HCT116 (cell line): ENCODE results near the gene CEACAM1. TPM values are rescaled to one million over a fixed set of nuclear protein-coding genes. Genes with fewer than 3 reads are reported as not detected.
"Not testable (repeated sequence)": the region's sequence is repeated elsewhere in the genome, so short reads cannot be mapped to it uniquely, and the experiment has no call there.

Source experiments
- ATAC-seq: fragments of 200-7000 bp; cut with Tn5 transposase; 2 replicates; pipeline ENCODE4 v1.9.1; 2020; ENCODE audit warnings: mild to moderate bottlenecking, moderate library complexity
- BruUV-seq: library from RNA; stranded (reverse); fragments of 400-500 nt; replicated peaks from 2 replicates; lab custom pipeline; 2021; lab: Mats Ljungman, UMichigan
- CTCF ChIA-PET: fragments of 300-600 bp; sonication (Branson Sonifier 250); formaldehyde crosslinking; loops from one replicate; lab custom pipeline; 2021; ENCODE audit warnings: antibody characterized with exemption; lab: Charles Lee
- POLR2A ChIA-PET: fragments of 300-600, 350-600 bp; sonication (Branson Sonifier 250); formaldehyde crosslinking; loops from one replicate; lab custom pipeline; 2021; ENCODE audit warnings: antibody characterized with exemption; lab: Charles Lee
- RAD21 ChIA-PET, 2 experiments: fragments of 300-600 bp; sonication (Branson Sonifier 250); formaldehyde crosslinking; loops; one replicate each; lab custom pipeline; 2023; ENCODE audit warnings: low total read pairs in 2 of 2; ENCODE audit not compliant: uncharacterized antibody in 2 of 2, unreplicated experiment in 2 of 2, low non-redundant PET in 1 of 2; lab: Charles Lee
- DNase-seq: peaks from one replicate; pipeline ENCODE4 v3.0.0-alpha.2; 2010; ENCODE audit warnings: low read depth, low spot score
- H2AFZ ChIP-seq: fragments of 200-600 bp; shearing (Covaris generic), sonication (generic); 2 replicates; pipeline ENCODE4 v1.6.1; 2017; ENCODE audit warnings: low read depth, mixed run types, mixed read lengths, antibody characterized with exemption, low read length; ENCODE audit not compliant: poor library complexity, severe bottlenecking
- H3K27ac ChIP-seq: 2 replicates; pipeline ENCODE4 v1.5.1; 2012; ENCODE audit warnings: low read depth, low read length
- H3K27me3 ChIP-seq: fragments of 200-600 bp; sonication (generic); 2 replicates; pipeline ENCODE4 v1.6.1; 2016; ENCODE audit warnings: mixed run types, low read length, mixed read lengths; ENCODE audit not compliant: insufficient read depth
- H3K36me3 ChIP-seq, 2 experiments: fragments of 200-500 bp in 1 of 2; fragments of 200-600 bp in 1 of 2; sonication (Bioruptor generic) in 1 of 2; sonication (generic) in 1 of 2; 2 replicates each; pipeline versions ENCODE4 v1.5.1 to v1.6.1; 2014 to 2016; ENCODE audit warnings: low read length in 2 of 2, inconsistent platforms in 1 of 2, mixed read lengths in 1 of 2, mixed run types in 1 of 2; ENCODE audit not compliant: insufficient read depth in 2 of 2, control insufficient read depth in 1 of 2
- H3K4me1 ChIP-seq, 2 experiments: fragments of 200-600 bp in 1 of 2; sonication (generic) in 1 of 2; 2 replicates each; pipeline versions ENCODE4 v1.5.1 to v1.6.1; 2012 to 2017; ENCODE audit warnings: low read length in 2 of 2, inconsistent platforms in 1 of 2, mild to moderate bottlenecking in 1 of 2, mixed read lengths in 1 of 2, mixed run types in 1 of 2, moderate library complexity in 1 of 2; ENCODE audit not compliant: insufficient read depth in 2 of 2, control insufficient read depth in 1 of 2
- H3K4me2 ChIP-seq: fragments of 200-600 bp; sonication (generic); 2 replicates; pipeline ENCODE4 v1.6.1; 2017; ENCODE audit warnings: mixed run types, low read length, mixed read lengths
- H3K4me3 ChIP-seq, 2 experiments: fragments of 200-600 bp in 1 of 2; sonication (generic) in 1 of 2; replicated peaks in 1 of 2; 2 replicates each; pipeline ENCODE4 v1.5.1; 2011 to 2016; ENCODE audit warnings: low read length in 2 of 2, control low read depth in 1 of 2, low read depth in 1 of 2, mild to moderate bottlenecking in 1 of 2, mixed read lengths in 1 of 2, mixed run types in 1 of 2
- H3K79me2 ChIP-seq: fragments of 200-600 bp; sonication (generic); 2 replicates; pipeline ENCODE4 v1.6.1; 2017; ENCODE audit warnings: mild to moderate bottlenecking, mixed run types, low read length, moderate library complexity, mixed read lengths; ENCODE audit not compliant: insufficient read depth
- H3K9ac ChIP-seq: fragments of 200-600 bp; sonication (generic); 2 replicates; pipeline ENCODE4 v1.6.1; 2016; ENCODE audit warnings: low read length, mixed read lengths
- H3K9me2 ChIP-seq: fragments of 200-600 bp; sonication (generic), shearing (Covaris generic); 2 replicates; pipeline ENCODE4 v1.6.1; 2017; ENCODE audit warnings: mixed run types, mild to moderate bottlenecking, moderate library complexity; ENCODE audit not compliant: insufficient read depth
- H3K9me3 ChIP-seq, 2 experiments: fragments of 200-500 bp in 1 of 2; fragments of 200-600 bp in 1 of 2; sonication (Bioruptor generic) in 1 of 2; sonication (generic) in 1 of 2; 2 replicates each; pipeline ENCODE4 v1.6.1; 2014 to 2017; ENCODE audit warnings: low read length in 2 of 2, mixed read lengths in 2 of 2, inconsistent platforms in 1 of 2, low read depth in 1 of 2, mild to moderate bottlenecking in 1 of 2, mixed run types in 1 of 2, moderate library complexity in 1 of 2; ENCODE audit not compliant: control insufficient read depth in 1 of 2, insufficient read depth in 1 of 2
- H4K20me1 ChIP-seq: fragments of 200-600 bp; sonication (generic), shearing (Covaris generic); 2 replicates; pipeline ENCODE4 v1.6.1; 2017; ENCODE audit warnings: mixed run types, mild to moderate bottlenecking, moderate library complexity; ENCODE audit not compliant: insufficient read depth
- ATF3 ChIP-seq: IDR thresholded peaks from 2 replicates; pipeline ENCODE4 v1.6.1; 2012
- ELF1 ChIP-seq: IDR thresholded peaks from 2 replicates; pipeline ENCODE4 v1.6.1; 2012; ENCODE audit warnings: low read depth, borderline replicate concordance
- MAX ChIP-seq: IDR thresholded peaks from 2 replicates; pipeline ENCODE4 v1.6.1; 2012
- SP1 ChIP-seq: IDR thresholded peaks from 2 replicates; pipeline ENCODE4 v1.6.1; 2012; ENCODE audit warnings: low read depth
- ZNF274 ChIP-seq: fragments of 200-500 bp; sonication (Bioruptor generic); IDR thresholded peaks from 2 replicates; pipeline ENCODE4 v1.6.1; 2014; ENCODE audit warnings: mild to moderate bottlenecking, low read depth, low read length, inconsistent platforms
- intact Hi-C: fragments of 100-400 bp; cut with micrococcal nuclease; formaldehyde crosslinking; loops from 2 replicates; pipeline ENCODE4 v1.10.0; 2022
- total RNA-seq: library from RNA; stranded (reverse); gene quantifications from one replicate; pipeline ENCODE4 v1.2.1, GENCODE V29; 2021; ENCODE audit not compliant: unreplicated experiment

The CEACAM1 gene
- total RNA-seq, 1 experiment from 2014 or later: 1.2 TPM

GRCh38 chr19:42524250-42524649, 4.0 kb downstream of the CEACAM1 start:
- no peaks in the 10 kb centered on the region for H4K20me1 ChIP-seq
- no peak overlapping the region for H3K27ac ChIP-seq
- no peaks in the 10 kb centered on the region for H3K9me2 ChIP-seq
- H3K4me2 ChIP-seq: no peak overlapping the region
- no peak for DNase-seq
- no peak overlapping the region for H3K9ac ChIP-seq
- intact Hi-C loops: loop anchor here (10.0 kb wide), 1 partner anchor 449 kb away; the partner anchor contains the start of genes GRIK5 and ZNF574
- H3K4me3 ChIP-seq: no peak overlapping the region
- ChIA-PET CTCF (interaction anchor here (1.5 kb wide), 1 partner anchor 86 kb away, joined by 4 read pairs; no protein-coding TSS in a partner anchor), RAD21 (no interaction called here), POLR2A (no interaction called here)
- TF ChIP-seq SP1 (no peak), ATF3 (no peak), ZNF274 (no peak), ELF1 (no peak), MAX (no peak)
- ATAC-seq: no peak
- BruUV-seq: no TSS peak
- H3K79me2 ChIP-seq: no peaks in the 10 kb centered on the region
- H3K9me3 ChIP-seq: no peaks in the 10 kb centered on the region
- H2AFZ ChIP-seq: no peak overlapping the region
- no peaks in the 10 kb centered on the region for H3K27me3 ChIP-seq
- peaks cover 6 to 13% of the 10 kb centered on the region in 2 experiments; a peak in 2 of 4 replicates for H3K4me1 ChIP-seq
- H3K36me3 ChIP-seq: no peaks in the 10 kb centered on the region

- H3K4me2 ChIP-seq, POLR2A ChIA-PET, H3K27ac ChIP-seq, CTCF ChIA-PET, H3K9ac ChIP-seq, DNase-seq, H3K36me3 ChIP-seq, BruUV-seq, H4K20me1 ChIP-seq, ATAC-seq, H3K9me2 ChIP-seq, H3K27me3 ChIP-seq, RAD21 ChIA-PET, H3K79me2 ChIP-seq, H3K9me3 ChIP-seq, H3K4me1 ChIP-seq, H2AFZ ChIP-seq, H3K4me3 ChIP-seq: not testable (repeated sequence)
- intact Hi-C loops: loop anchor here (10.0 kb wide), 1 partner anchor 447 kb away; the partner anchor contains the start of genes GRIK5 and ZNF574
Observed at GRCh38 chr19:42522262-42522661, 6.0 kb downstream of the CEACAM1 start.
